Stimulated activated CD4-positive, alpha-beta T cell treated with anti-CD3 and anti-CD28 coated beads, Interleukin-12 subunit alpha, Interleukin-12 subunit beta, amount 100 ng/mL, for 48 hours (primary cell): ENCODE results near the gene LIX1L.

ENCODE experiments used
- DNase-seq, 3 donors: peaks; one replicate each; pipeline ENCODE4 v3.0.0-alpha.2; 2020; ENCODE audit warnings: low read depth in 2 of 3, low spot score in 1 of 3

LIX1L gene

DNA sequence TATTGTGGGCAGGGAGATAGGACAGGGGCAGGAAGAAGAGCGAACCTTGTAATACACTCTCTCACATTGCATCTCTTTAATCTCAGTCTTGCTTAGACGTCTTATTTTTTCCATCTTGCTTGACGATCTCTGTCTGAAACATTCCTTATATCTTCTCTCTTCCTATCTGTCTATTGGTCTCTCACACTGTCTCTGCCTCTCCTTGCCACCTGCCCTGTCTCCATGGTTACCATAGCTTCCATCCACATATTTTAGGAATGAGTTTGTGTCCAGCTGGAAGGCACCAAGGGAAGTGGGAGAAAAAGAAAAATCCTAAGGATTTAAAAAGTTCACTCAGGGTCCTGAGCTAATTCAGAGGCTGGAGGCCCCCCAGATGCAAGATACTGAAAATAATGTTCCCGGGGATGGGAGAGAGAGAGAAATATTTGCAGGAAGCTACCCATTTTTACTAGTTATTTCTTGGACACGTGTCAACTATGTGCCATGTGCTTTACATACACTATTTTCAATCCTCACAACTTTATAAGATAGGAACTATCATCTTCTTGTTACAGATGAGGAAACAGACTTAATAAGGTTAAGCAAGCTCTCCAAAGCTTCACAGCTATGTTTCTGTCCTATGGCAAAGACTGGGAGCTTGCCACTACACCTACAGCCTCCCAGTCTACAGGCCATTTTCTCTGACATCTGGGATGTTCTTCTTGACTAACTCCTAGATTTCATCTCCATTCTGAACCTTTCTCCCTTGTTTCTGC is 5.6 kb upstream of the LIX1L start:
- no peak for DNase-seq

DNA sequence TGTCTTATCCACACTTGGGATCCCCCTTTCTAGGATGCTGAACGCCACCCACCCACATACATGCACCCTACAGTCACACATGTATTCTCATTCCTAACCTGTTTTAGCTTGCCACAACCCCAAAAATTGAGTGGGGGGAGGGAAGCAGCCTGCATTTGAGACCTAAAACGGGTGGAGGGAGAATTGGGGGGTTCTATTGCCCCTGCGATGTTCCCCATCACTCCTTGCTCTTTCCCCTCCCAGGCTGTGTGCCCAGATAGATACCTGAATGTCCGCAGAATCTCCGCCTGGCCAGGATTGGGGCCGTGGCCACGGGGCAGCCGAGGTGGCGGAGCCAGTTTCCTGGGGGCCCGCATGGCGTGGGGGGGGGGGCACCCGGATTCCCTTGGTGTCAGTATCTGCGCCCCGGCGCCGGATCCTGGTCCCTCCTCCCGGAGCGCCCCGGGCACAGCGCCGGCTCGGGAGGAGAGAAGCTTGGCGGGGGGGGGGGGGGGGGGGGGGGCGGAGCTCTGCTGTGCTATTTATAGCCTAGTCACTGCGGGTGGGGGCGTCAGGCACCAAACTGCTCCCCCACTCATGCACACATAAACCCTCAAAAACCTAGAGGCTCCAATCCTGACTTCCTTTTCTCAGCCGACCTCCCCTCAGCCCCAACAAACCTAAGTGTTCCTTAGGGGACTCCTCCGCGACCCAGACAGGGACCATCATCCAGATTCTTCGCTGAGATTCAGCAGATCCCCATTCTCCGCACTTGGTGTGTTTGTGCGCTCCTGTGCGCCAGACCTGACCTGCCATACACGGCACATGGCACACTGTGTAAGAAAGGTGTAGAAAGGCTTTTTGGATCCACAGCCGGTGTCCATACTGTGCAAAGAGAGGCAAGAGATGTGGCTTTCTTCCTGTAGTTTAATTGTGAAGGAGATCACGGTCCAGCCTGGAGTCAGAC is 4.6 kb upstream of the LIX1L start:
- no peak for DNase-seq

DNA sequence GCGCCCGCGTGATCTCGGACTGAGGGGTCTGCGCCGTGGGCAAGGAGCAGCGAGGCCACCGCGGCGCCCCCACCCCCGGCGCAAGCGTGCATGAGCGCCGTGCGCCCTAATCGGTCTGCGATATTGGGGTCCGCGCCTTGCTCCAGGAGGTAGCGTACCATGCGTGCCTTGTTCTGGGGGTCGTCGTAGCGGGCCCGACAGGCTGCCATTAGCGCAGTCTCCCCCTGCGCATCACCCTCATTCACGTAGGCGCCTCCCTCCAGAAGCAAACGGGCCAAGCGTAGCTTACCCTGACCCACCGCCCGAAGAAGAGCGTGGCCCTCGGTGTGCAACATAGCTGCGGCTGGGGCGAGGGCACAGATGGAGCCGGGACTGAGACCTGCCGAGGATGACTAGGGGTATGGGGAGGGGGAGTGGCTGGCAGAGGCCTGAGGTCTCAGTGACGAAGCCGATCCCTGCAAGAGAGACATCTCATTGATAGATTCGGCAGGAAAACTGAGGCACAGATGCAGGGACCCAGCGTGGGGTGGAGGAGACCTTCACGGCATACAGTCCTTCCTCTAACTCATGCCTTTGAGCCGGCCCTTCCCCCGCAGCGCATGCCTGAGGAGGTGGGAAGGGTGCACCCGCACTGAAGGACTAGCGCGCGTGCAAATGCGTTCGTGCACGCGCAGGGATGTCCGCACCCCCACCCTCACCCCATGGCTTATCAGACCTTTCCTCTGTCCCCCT is 3.8 kb upstream of the LIX1L start:
- DNase-seq: no peak

DNA sequence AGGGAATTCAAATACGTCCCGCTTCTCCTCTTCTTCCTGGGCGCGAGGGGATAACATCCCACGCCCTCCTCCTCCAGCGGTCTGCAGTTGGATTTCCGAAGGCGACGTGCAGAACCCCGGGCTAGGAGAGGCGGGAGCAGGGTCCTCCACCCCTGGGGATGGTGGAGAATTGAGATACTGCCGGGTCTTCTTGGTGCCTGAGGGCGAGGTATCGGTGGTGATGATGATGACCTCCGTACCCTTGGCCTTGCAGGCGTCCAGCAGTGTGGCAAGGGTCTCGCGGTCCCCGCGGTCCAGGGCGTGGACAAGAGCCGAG is 3.2 kb upstream of the LIX1L start:
- no peak for DNase-seq

DNA sequence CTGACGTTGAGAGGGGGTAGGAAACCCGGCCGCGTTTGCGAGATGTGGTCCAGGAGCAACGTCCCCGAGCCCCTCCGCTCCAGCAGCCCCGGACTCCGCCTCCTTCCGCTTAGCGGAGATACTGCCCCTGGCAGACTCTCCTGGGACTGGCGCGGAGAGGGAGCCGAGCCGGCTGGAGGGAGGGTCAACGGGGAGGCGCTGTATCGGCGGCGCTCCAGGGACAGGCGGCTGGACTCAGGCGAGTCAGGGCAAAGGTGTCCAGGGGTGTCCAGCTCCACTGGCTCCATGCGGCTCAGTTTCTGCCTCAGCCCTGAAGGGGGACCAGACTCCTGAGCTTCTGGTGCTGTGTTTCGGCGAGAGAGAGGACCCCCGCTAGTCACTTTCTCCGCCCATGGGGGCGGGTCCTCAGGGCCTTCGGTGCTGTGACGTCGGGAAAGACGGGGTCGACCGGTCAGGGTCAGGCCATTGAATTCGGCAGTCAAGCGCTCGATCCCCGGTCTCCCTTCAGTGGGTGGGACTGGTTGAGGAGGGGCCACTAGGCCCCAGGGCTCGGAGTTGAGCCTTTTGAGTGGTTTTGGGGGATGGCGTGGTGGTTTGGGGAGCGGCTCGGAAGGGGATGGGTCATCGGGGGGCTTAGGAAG is 2.8 kb upstream of the LIX1L start:
- DNase-seq: no peak

DNA sequence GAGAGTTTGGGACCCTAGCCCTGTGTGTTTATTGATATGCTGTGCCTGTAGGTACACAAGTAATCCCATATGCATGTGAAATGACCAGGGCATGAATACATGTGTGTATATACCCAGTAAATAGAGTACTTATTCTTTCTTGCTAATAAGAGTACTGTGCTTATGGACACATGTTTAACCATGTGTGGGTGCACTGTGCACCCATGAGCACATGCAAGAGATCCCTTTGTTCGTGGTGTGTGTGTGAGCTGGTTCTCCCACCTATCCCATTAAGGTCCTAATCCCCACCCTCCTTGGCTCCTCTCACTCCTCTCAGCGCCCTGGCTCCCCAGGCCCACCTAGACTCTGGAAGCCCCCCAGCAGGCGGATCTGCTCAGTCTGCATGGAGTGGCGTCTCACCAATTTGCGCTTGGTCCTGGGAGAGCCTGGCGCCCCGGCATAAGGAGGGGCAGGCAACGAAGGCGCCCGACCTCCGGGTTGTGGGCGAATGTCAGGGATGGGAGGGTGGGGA is 2.2 kb upstream of the LIX1L start:
- no peak for DNase-seq

DNA sequence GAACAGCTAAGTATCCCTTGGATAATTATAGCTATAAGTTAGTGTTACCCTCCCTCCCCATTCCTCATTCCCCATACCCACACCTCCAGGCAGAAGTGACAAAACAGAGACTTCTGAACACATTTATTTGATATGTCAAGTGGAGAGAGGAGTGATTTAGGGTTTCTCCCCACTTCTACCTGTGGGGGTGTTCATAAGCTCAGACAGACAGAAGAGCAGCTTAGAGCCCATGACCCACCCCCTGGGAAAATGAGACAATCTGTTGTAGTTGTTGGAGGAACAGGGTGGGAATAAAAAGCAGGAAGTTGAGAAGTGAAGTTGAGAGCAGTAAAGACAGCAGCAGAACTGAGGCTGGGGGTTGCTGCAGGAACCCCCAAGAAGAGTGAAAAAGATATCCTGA is 1.5 kb upstream of the LIX1L start:
- DNase-seq: no peak

DNA sequence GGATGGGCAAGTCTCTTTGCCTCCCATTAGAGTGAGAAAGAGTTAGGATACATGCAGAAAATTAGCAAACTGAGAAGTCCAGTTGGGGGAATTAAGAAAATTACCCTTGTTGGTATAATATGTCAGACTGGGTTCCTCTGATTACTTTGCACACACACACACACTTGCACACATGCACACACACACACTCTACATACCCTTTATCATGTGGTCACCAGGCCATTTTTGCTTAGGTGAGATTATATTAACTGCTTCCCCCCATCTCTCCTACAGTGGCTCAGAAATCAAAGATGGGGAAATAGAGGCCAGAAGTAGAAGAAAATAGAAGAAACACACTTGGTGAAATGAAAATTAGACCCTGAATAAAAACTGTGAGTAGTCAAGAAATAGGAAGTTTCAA is 917 bp upstream of the LIX1L start:
- DNase-seq: no peak

DNA sequence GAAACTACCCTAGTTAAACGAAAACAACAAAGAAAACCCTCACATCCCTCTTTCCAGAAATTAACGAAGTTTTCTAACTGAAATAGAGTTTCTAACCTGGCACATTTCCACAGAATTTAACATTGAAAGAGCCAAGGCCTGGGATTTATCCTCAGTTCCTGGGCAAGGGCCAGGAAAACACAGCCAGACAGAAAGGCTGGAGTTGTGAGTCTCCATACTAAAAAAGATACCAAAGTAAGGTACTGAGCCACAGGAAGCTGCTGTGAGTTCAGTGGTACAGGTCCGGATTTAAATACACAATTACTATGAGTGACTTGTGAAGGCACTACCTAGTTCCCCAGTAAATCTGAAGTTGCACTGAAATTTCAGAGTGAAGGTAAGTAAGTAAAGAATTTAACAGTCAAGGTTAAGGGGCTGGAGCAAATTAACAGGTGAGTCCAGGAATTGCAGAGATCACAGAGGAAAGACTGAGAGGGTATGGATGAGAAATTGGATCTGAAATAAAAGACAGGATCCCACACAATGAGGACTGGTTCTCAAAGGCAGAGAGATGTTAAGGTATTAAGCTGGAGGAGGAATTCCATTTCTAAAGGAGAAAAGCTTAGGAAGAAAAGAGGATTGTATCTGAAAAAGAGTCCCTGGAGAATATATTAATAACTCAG is 905 bp downstream of the LIX1L start:
- DNase-seq: no peak

DNA sequence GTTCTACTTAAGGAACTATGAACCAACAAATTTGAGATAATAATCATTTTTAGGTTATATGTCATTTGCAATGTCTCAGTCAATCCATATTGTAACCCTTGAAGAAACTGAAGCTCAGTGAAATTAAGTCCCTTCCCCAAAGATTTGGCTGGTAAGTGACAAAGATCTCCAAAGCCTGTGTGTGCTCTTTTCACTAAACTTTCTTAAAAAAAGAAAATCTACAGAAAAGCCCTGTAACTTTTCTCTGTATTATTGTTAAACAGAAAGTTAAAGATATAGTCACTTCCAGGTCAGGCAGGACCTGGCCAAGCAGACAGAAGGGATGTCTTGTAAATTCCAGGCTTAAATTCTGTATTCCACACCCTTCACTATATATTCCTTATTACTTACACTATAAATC is 1.5 kb downstream of the LIX1L start:
- no peak for DNase-seq

DNA sequence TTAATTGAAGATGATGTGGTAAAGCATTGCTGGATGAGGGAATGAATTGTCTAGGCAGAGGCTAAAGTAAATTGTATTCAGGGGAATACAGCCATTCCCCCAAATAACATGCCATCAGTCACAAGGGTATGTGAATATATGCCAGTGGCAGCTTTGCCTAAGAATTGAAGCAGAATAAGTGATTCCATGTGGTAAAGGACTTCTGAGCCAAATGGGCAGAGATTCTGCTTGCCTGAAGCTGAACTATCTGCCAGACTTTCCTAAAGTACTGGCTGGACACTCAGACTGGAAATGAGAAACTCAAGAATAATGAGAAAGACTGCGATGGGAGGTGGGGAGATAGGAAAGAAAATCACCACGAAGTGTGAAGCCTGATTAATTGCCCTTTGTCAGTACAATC is 2.4 kb downstream of the LIX1L start:
- no peak for DNase-seq

DNA sequence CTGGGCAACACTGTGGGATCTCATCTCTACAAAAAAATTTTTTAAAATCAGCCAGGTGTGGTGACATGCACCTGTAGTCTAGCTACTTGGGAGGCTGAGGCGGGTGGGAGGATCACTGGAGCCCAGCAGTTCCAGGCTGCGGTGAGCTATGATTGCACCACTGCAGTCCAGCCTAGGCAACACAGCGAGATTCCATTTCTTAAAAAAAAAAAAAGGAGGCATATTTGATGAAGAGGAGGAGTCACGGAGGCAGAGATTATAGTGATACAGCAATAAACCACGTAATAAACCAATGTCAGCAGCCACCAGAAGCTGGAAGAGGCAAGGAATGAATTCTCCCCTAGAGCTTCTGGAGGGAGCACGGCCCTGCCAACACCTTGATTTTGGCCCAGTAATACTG is 4.0 kb downstream of the LIX1L start:
- DNase-seq: no peak

DNA sequence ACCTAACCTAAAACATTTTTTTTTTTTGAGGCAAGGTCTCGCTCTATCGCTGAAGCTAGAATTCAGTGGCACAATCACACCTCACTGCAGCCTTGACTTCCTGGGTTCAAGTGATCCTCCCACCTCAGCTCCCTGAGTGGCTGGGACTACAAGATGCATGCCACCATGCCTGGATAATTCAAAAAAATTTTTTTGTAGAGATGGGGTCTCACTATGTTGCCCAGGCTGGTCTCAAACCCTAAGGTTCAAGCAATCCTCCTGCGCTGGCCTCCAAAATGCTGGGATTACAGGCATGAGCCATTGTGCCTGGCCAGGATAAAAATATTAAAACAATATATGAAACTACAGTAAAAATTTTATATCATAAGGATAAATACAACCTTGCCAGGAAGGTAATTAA is 4.9 kb downstream of the LIX1L start:
- DNase-seq: no peak

DNA sequence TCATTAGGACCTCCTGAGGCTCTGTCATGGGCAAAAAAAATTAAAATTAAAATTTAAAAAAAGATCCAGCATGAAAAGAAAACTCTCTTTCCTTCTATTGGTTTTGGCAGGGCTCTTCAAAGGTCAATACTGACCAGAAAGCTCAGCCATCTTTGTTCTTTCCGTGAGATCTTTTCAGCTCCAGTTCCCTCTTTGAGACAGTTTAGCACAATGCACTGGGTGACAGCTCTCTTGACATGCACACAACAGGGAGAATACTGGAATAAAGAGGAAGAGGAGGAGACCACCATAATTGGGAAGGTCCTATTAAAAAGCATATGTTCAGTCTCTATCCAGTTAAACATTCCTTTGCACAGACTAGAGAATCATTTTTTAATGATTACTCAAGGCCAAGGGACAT is 6.3 kb downstream of the LIX1L start:
- DNase-seq: no peak

DNA sequence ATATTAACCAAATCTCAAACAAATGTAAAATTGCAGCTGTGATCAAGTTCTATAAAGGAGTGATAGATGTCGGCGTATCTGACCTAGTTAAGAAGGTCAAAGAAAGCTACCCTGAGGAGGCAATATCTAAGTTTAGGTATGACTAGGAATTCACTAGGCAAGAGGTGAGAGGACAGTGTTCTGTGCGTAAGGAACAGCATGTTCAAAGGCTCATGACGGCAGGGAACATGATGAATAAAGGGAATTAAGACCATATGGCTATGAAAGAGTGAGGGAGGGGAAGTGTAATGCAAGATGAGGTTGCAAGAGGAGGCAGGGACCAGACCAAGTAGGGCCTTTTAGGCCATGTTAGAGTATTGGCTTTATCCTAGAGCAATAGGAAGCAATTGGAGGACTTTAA is 8.6 kb downstream of the LIX1L start:
- no peak for DNase-seq

DNA sequence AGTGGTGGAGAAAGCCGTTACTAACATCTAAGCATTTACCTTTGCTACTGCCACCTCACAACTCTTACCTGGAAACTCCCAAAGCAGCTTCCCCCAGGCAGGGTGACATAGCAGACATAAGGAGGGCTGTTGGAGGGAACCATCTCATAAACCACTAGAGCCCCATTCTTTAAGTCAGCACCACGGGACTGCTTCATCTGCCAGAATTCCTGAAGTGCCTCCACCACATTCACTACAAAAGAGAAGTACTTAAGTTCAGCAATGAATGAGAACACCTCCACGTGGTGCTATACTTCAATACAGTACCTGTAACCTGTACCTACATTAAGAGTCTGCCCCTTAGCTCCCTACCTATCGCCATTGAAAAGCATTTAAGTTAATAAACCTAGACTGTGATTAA is 10.3 kb downstream of the LIX1L start:
- no peak for DNase-seq

DNA sequence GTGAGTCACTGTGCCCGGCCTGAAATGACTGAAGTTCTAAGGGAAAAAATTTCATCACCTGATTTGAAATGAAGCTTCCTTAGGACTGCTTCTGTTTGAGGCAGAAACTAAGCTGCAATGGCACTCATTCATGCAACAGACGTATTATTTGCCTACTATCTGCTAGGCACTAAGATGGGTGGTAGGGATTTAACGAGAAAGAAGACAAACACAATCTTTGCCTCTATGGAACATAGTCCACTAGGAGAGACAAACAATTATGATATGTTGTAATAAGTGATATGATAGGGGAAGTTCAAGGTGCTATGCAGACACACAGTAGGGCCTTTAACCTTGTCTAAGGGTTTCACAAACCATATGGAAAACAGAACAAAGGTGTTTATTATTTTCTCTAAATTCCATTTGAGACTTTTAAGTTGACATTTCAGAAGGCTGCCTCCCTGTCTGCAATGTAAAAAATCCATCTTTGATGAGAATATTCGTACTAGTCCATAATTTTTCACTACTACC is 11.3 kb downstream of the LIX1L start:
- DNase-seq: no peak

DNA sequence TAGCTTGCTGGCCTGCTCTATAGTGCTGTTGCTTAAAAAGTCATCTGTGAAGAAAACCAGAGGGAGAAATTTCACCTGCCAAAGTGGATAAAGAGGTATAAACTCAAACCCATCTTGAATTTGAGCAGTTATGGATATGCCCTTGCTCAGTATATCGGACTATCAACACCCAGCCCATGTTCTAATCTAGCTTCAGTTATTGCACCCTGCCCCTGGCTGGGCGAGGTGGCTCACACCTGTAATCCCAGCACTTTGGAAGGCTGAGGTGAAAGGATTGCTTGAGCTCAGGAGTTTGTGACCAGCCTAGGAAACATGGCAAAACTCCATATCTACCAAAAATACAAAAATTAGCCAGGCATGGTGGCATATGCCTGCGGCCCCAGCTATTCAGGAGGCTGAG is 13.3 kb downstream of the LIX1L start:
- DNase-seq: no peak

DNA sequence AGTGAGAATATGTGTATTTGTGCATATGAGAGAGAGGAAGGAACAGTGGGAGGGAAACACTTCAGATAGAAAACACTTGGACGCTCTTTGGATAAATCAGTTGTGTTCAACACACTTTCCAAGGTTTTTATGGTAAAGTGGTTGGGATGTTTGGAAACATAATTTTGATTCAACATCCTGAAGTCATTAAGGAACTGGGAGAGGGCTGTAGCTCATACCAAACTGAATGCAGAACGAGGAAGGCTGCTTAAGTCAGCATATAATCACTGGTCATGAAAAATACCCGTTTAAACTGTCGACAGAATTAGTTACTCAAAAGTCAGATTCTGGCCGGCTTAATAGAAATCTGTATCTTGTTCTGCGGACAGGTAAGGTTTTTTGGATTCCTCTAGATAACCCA is 14.9 kb downstream of the LIX1L start:
- DNase-seq: no peak

DNA sequence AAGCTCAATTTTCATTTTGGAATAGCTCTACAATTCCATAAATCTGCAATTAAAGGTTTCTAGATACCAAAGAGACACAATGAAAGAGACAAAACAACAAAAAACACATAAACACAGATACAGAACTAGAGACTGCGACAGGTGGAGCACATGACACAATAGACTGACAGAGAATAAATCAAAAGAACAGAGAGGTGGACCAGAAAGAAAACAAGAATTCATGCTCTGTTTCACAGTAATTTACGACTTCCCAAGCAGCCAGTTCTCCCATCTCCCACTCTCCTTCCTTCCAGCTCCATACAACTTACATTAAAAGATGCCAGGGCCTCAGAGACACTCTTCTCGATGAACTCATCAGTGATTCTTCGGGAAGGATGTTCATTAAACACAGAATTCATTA is 15.4 kb downstream of the LIX1L start:
- DNase-seq: no peak

DNA sequence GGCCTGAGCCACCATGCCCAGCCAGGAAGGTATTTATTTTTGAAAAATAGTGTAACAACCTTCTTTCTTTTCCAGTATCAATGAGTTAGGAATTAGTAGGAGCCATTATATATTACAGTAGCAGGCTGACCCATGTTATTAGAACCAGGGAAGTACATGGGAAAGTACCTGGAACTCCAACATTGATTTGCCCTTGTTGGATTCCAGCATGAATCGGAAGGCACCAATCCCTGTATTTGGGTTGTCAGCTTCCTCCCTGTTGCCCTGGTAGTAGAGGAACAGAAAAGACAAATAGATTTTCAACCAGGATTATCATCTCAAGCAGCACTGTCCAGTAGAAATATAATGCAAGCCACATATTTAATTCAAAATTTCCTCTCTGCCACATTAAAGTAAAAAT is 20.4 kb downstream of the LIX1L start:
- no peak for DNase-seq
